Ishikawa (cell line): Measurements from ENCODE around the gene IL6R.

Experiments
- CEBPB ChIP-seq: IDR thresholded peaks from 2 replicates; pipeline ENCODE4 v1.6.1; 2012
- CREB1 ChIP-seq: IDR thresholded peaks from 2 replicates; pipeline ENCODE4 v1.6.1; 2012; ENCODE audit warnings: low read depth
- EGR1 ChIP-seq: IDR thresholded peaks from 2 replicates; pipeline ENCODE4 v1.6.1; 2012
- EP300 ChIP-seq: IDR thresholded peaks from 2 replicates; pipeline ENCODE4 v1.6.1; 2012; ENCODE audit warnings: borderline replicate concordance
- FOXM1 ChIP-seq: IDR thresholded peaks from 2 replicates; pipeline ENCODE4 v1.6.1; 2012; ENCODE audit warnings: low read depth, borderline replicate concordance
- RAD21 ChIP-seq: IDR thresholded peaks from 2 replicates; pipeline ENCODE4 v1.6.1; 2012; ENCODE audit warnings: low read depth
- TCF12 ChIP-seq: IDR thresholded peaks from 2 replicates; pipeline ENCODE4 v1.6.1; 2012; ENCODE audit warnings: low read depth
- YY1 ChIP-seq: IDR thresholded peaks from 2 replicates; pipeline ENCODE4 v1.6.1; 2012; ENCODE audit warnings: low read depth
- TF ChIP-seq, protein P1 (sequence below): IDR thresholded peaks from 2 replicates; pipeline ENCODE4 v1.6.1; 2012; ENCODE audit warnings: low read depth, mild to moderate bottlenecking
- TF ChIP-seq, protein P2 (sequence below): IDR thresholded peaks from 2 replicates; pipeline ENCODE4 v1.6.1; 2012
- TF ChIP-seq, protein P3 (sequence below): IDR thresholded peaks from 2 replicates; pipeline ENCODE4 v1.6.1; 2012

DNA sequence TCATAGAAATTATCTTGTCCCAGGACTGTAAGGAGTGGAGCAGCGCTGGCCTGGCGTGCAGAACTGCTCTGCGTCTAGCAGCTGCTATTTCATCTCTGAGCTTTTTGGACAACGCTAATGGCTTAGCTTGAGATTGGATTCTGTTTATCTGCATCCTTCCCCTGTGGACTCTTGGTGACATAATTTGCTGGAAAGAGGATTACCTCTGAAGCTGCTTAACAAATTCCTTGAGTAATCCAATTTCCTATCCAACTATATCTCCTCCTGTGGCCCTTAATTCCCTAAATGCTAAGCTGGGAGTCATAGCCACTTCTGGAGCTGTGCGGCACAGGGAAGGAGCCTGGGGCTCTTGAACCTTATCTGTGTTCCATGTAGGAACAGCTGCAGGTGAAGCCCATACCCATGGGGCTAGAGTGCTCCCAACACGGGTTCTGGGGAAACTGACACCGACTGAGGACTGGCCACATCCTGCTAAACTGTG, 43.2 kb downstream of the IL6R start:
- TF ChIP-seq FOXM1, result no peak
- no peak for TF ChIP-seq CREB1
- TF ChIP-seq YY1, result no peak
- TF ChIP-seq, protein P1, sequence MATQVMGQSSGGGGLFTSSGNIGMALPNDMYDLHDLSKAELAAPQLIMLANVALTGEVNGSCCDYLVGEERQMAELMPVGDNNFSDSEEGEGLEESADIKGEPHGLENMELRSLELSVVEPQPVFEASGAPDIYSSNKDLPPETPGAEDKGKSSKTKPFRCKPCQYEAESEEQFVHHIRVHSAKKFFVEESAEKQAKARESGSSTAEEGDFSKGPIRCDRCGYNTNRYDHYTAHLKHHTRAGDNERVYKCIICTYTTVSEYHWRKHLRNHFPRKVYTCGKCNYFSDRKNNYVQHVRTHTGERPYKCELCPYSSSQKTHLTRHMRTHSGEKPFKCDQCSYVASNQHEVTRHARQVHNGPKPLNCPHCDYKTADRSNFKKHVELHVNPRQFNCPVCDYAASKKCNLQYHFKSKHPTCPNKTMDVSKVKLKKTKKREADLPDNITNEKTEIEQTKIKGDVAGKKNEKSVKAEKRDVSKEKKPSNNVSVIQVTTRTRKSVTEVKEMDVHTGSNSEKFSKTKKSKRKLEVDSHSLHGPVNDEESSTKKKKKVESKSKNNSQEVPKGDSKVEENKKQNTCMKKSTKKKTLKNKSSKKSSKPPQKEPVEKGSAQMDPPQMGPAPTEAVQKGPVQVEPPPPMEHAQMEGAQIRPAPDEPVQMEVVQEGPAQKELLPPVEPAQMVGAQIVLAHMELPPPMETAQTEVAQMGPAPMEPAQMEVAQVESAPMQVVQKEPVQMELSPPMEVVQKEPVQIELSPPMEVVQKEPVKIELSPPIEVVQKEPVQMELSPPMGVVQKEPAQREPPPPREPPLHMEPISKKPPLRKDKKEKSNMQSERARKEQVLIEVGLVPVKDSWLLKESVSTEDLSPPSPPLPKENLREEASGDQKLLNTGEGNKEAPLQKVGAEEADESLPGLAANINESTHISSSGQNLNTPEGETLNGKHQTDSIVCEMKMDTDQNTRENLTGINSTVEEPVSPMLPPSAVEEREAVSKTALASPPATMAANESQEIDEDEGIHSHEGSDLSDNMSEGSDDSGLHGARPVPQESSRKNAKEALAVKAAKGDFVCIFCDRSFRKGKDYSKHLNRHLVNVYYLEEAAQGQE, result no peak
- no peak for TF ChIP-seq CEBPB
- TF ChIP-seq, protein P2, sequence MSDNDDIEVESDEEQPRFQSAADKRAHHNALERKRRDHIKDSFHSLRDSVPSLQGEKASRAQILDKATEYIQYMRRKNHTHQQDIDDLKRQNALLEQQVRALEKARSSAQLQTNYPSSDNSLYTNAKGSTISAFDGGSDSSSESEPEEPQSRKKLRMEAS, result no peak
- TF ChIP-seq EP300, result no peak
- TF ChIP-seq TCF12, result no peak
- no peak for TF ChIP-seq RAD21
- TF ChIP-seq, protein P3, sequence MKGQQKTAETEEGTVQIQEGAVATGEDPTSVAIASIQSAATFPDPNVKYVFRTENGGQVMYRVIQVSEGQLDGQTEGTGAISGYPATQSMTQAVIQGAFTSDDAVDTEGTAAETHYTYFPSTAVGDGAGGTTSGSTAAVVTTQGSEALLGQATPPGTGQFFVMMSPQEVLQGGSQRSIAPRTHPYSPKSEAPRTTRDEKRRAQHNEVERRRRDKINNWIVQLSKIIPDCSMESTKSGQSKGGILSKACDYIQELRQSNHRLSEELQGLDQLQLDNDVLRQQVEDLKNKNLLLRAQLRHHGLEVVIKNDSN, result no peak
- TF ChIP-seq EGR1, result no peak
